HepG2 (cell line): ENCODE measurements around the gene CIAPIN1. TPM values are rescaled to one million over a fixed set of nuclear protein-coding genes. Genes with fewer than 3 reads are reported as not detected.

Experiments used
- ATRX ChIP-seq: sonication (generic); formaldehyde crosslinking; IDR thresholded peaks from 2 replicates; pipeline ENCODE4 v1.4.0; 2020; ENCODE audit warnings: missing genetic modification reagents, borderline replicate concordance
- CBX1 ChIP-seq: IDR thresholded peaks from one replicate; pipeline ENCODE4 v1.6.1; 2016; ENCODE audit warnings: antibody characterized with exemption, low read depth
- CEBPB ChIP-seq: IDR thresholded peaks from 2 replicates; pipeline ENCODE4 v1.6.1; 2011; ENCODE audit warnings: low read depth, low read length, improper control_type of control experiment, borderline replicate concordance
- CEBPG ChIP-seq: IDR thresholded peaks from 2 replicates; pipeline ENCODE4 v1.6.1; 2016
- CSRNP1 ChIP-seq: sonication (generic); formaldehyde crosslinking; IDR thresholded peaks from 2 replicates; pipeline ENCODE4 v1.8.1; 2023; ENCODE audit warnings: mild to moderate bottlenecking, missing genetic modification reagents
- DRAP1 ChIP-seq: IDR thresholded peaks from 2 replicates; pipeline ENCODE4 v1.6.1; 2016; ENCODE audit warnings: missing genetic modification reagents, missing compliant biosample characterization
- EZH2 ChIP-seq: conservative IDR thresholded peaks from 2 replicates; pipeline ENCODE4 v1.6.1; 2012; ENCODE audit warnings: mild to moderate bottlenecking, low read depth, low read length, moderate library complexity
- KIAA2018 ChIP-seq: sonication (generic); formaldehyde crosslinking; IDR thresholded peaks from 2 replicates; pipeline ENCODE4 v1.5.0; 2020; ENCODE audit warnings: mild to moderate bottlenecking, missing genetic modification reagents, borderline replicate concordance
- NFIB ChIP-seq: sonication (generic); formaldehyde crosslinking; IDR thresholded peaks from 2 replicates; pipeline ENCODE4 v1.9.0; 2021; ENCODE audit warnings: missing genetic modification reagents, mild to moderate bottlenecking, borderline replicate concordance
- POGK ChIP-seq: sonication (generic); formaldehyde crosslinking; conservative IDR thresholded peaks from 2 replicates; pipeline ENCODE4 v1.8.0; 2022; ENCODE audit warnings: mild to moderate bottlenecking, moderate library complexity, missing genetic modification reagents
- ZC3H13 ChIP-seq: sonication (generic); formaldehyde crosslinking; IDR thresholded peaks from 2 replicates; pipeline ENCODE4 v1.8.1; 2023; ENCODE audit warnings: mild to moderate bottlenecking, missing genetic modification reagents, moderate library complexity
- ZNF160 ChIP-seq: sonication (generic); formaldehyde crosslinking; IDR thresholded peaks from 2 replicates; pipeline ENCODE4 v1.8.0; 2022; ENCODE audit warnings: mild to moderate bottlenecking, inconsistent platforms, missing genetic modification reagents
- ZNF557 ChIP-seq: sonication (generic); formaldehyde crosslinking; IDR thresholded peaks from 2 replicates; pipeline ENCODE4 v1.4.0; 2020; ENCODE audit warnings: missing genetic modification reagents
- ZNF740 ChIP-seq: sonication (generic); formaldehyde crosslinking; IDR thresholded peaks from 2 replicates; pipeline ENCODE4 v1.4.0; 2020; ENCODE audit warnings: missing genetic modification reagents
- ZNF841 ChIP-seq: sonication (generic); formaldehyde crosslinking; IDR thresholded peaks from 2 replicates; pipeline ENCODE4 v1.8.1; 2023; ENCODE audit warnings: missing genetic modification reagents, borderline replicate concordance
- ZSCAN22 ChIP-seq: sonication (generic); formaldehyde crosslinking; IDR thresholded peaks from 2 replicates; pipeline ENCODE4 v1.4.0; 2020; ENCODE audit warnings: mild to moderate bottlenecking, missing genetic modification reagents
- polyA plus RNA-seq, 8 experiments: library from polyadenylated mRNA; depleted of rRNA in 3 of 8; stranded (reverse) in 7 of 8; unstranded in 1 of 8; fragments of >200 nt; fragmentation: Illumina TruSeq in 4 of 8; extraction: Trizol in 4 of 8; gene quantifications; 2 replicates each; pipeline versions ENCODE4 v1.2.1 to v1.2.3, GENCODE V29; 2011 to 2016; ENCODE audit warnings: low read depth in 4 of 8, missing spikeins in 1 of 8, mixed read lengths in 1 of 8; ENCODE audit not compliant: insufficient read depth in 1 of 8
- total RNA-seq, 5 experiments: library from RNA; depleted of rRNA; stranded (reverse); fragments of >200 nt; fragmentation: Illumina TruSeq; extraction: Trizol; gene quantifications; 2 replicates each; pipeline ENCODE4 v1.2.3, GENCODE V29; 2016; ENCODE audit warnings: low read depth in 1 of 5

Gene CIAPIN1
- total and polyA plus RNA-seq, 2 of the 13 experiments (the other 11 are each of a cell fraction or from before 2014, with no cell fraction given) = 69.3 to 89.7 TPM

GRCh38 chr16:57471852-57472664, 24.9 kb upstream of the CIAPIN1 start (continued):
- TF ChIP-seq CBX1 = peak; percentile 63
- TF ChIP-seq ZSCAN22 (CRISPR knock-in tag) = no peak
- peak; percentile 6; the same call in 1 of the 2 replicates for TF ChIP-seq ZC3H13 (CRISPR knock-in tag)
- TF ChIP-seq CSRNP1 = no peak
- TF ChIP-seq EZH2 = no peak
- TF ChIP-seq ZNF841 (CRISPR knock-in tag) = no peak
- TF ChIP-seq ZNF557 (CRISPR knock-in tag) = no peak
- TF ChIP-seq CEBPB = no peak
- no peak for TF ChIP-seq ATRX (CRISPR knock-in tag)
- 0 out of 2 replicates have a peak, but pooled peaks have one; percentile 46 for TF ChIP-seq DRAP1 (CRISPR knock-in tag)
- peak; percentile 60; the same call in 1 of the 2 replicates for TF ChIP-seq POGK (CRISPR knock-in tag)
- no peak for TF ChIP-seq KIAA2018
- no peak; the same call in 1 of the 2 replicates for TF ChIP-seq ZNF160 (CRISPR knock-in tag)
- no peak for TF ChIP-seq NFIB (CRISPR knock-in tag)
- TF ChIP-seq CEBPG (CRISPR knock-in tag) = 0 out of 2 replicates have a peak, but pooled peaks have one; percentile 9
- TF ChIP-seq ZNF740 = no peak; the same call in 1 of the 2 replicates
